OCI-LY1 (cell line): ENCODE measurements around the gene SLBP.

Experiments used
- H2AFZ ChIP-seq: fragments of 200-600 bp; sonication (generic), shearing (Covaris generic); 2 replicates; pipeline ENCODE4 v1.6.0; 2014; ENCODE audit warnings: antibody characterized with exemption, mild to moderate bottlenecking, low read length
- H3F3A ChIP-seq: fragments of 200-600 bp; sonication (generic), shearing (Covaris generic); 2 replicates; pipeline ENCODE4 v1.6.0; 2014; ENCODE audit warnings: mild to moderate bottlenecking, antibody characterized with exemption, low read length, moderate library complexity; ENCODE audit not compliant: insufficient read depth
- H3K27ac ChIP-seq: fragments of 200-600 bp; sonication (generic); 2 replicates; pipeline ENCODE4 v1.5.1; 2014; ENCODE audit warnings: low read length, mixed run types, mild to moderate bottlenecking, low read depth; ENCODE audit not compliant: poor library complexity, severe bottlenecking
- H3K27me3 ChIP-seq: fragments of 200-600 bp; sonication (generic); 2 replicates; pipeline ENCODE4 v1.6.0; 2014; ENCODE audit warnings: antibody characterized with exemption, mild to moderate bottlenecking, low read length, moderate library complexity; ENCODE audit not compliant: insufficient read depth
- H3K36me3 ChIP-seq: fragments of 200-600 bp; sonication (generic); 2 replicates; pipeline ENCODE4 v1.6.1; 2014; ENCODE audit warnings: mild to moderate bottlenecking, antibody characterized with exemption, low read length, moderate library complexity, mixed read lengths; ENCODE audit not compliant: insufficient read depth
- H3K4me1 ChIP-seq: fragments of 200-600 bp; sonication (generic); 2 replicates; pipeline ENCODE4 v1.5.1; 2014; ENCODE audit warnings: mild to moderate bottlenecking, low read length, moderate library complexity; ENCODE audit not compliant: insufficient read depth, severe bottlenecking
- H3K4me2 ChIP-seq: fragments of 200-600 bp; sonication (generic), shearing (Covaris generic); 2 replicates; pipeline ENCODE4 v1.6.1; 2014; ENCODE audit warnings: low read length
- H3K4me3 ChIP-seq: fragments of 200-600 bp; sonication (generic); 2 replicates; pipeline ENCODE4 v1.5.1; 2014; ENCODE audit warnings: low read length, low read depth, mild to moderate bottlenecking, mixed read lengths; ENCODE audit not compliant: poor library complexity, severe bottlenecking
- H3K79me2 ChIP-seq: fragments of 200-600 bp; shearing (Covaris generic); 2 replicates; pipeline ENCODE4 v1.6.1; 2016; ENCODE audit warnings: mixed run types, low read length, mixed read lengths; ENCODE audit not compliant: insufficient read depth
- H3K9ac ChIP-seq: fragments of 200-600 bp; sonication (generic), shearing (Covaris generic); 2 replicates; pipeline ENCODE4 v1.6.1; 2014; ENCODE audit warnings: mild to moderate bottlenecking, low read length, mixed read lengths
- H3K9me2 ChIP-seq: fragments of 200-600 bp; sonication (generic), shearing (Covaris generic); 2 replicates; pipeline ENCODE4 v1.6.1; 2014; ENCODE audit warnings: low read depth, mild to moderate bottlenecking, low read length, mixed read lengths
- H3K9me3 ChIP-seq: fragments of 200-600 bp; shearing (Covaris generic); 2 replicates; pipeline ENCODE4 v1.6.1; 2014; ENCODE audit warnings: low read length, mixed read lengths
- H4K20me1 ChIP-seq: fragments of 200-600 bp; sonication (generic), shearing (Covaris generic); 2 replicates; pipeline ENCODE4 v1.6.0; 2016; ENCODE audit warnings: mild to moderate bottlenecking, low read length; ENCODE audit not compliant: insufficient read depth
- CTCF ChIP-seq: fragments of 200-600 bp; sonication (generic), shearing (Covaris generic); IDR thresholded peaks from 2 replicates; pipeline ENCODE4 v1.5.1; 2017; ENCODE audit warnings: mild to moderate bottlenecking, antibody characterized with exemption, low read length, moderate library complexity, mixed read lengths
- EZH2 ChIP-seq: fragments of 200-600 bp; sonication (generic), shearing (Covaris generic); IDR thresholded peaks from 2 replicates; pipeline ENCODE4 v1.8.0; 2017; ENCODE audit warnings: borderline replicate concordance, mixed run types, mild to moderate bottlenecking, antibody characterized with exemption, low read length, moderate library complexity, mixed read lengths

The SLBP gene

GRCh38 chr4:1648962-1649361 is 63.2 kb downstream of the SLBP start:
- no peaks in the 10 kb centered on the region for H3K79me2 ChIP-seq
- no peaks in the 10 kb centered on the region for H3K9me3 ChIP-seq
- no peaks in the 10 kb centered on the region for H3K36me3 ChIP-seq
- H3K4me3 ChIP-seq: no peak overlapping the region
- H3K9me2 ChIP-seq: no peaks in the 10 kb centered on the region
- H3F3A ChIP-seq: no peaks in the 10 kb centered on the region
- H3K27me3 ChIP-seq: no peaks in the 10 kb centered on the region
- H2AFZ ChIP-seq: no peak overlapping the region
- no peak overlapping the region for H3K4me2 ChIP-seq
- no peak overlapping the region for H3K9ac ChIP-seq
- no peaks in the 10 kb centered on the region for H3K4me1 ChIP-seq
- H4K20me1 ChIP-seq: no peaks in the 10 kb centered on the region
- TF ChIP-seq CTCF (no peak), EZH2 (no peak)
- no peak overlapping the region for H3K27ac ChIP-seq

- H3K9ac ChIP-seq: no peak overlapping the region
- no peaks in the 10 kb centered on the region for H4K20me1 ChIP-seq
- H3K36me3 ChIP-seq: no peaks in the 10 kb centered on the region
- H3F3A ChIP-seq: no peaks in the 10 kb centered on the region
- no peaks in the 10 kb centered on the region for H3K27me3 ChIP-seq
- TF ChIP-seq CTCF (no peak), EZH2 (no peak)
- H3K4me1 ChIP-seq: no peaks in the 10 kb centered on the region
- H2AFZ ChIP-seq: no peak overlapping the region
- no peak overlapping the region for H3K27ac ChIP-seq
- H3K4me3 ChIP-seq: no peak overlapping the region
- no peak overlapping the region for H3K4me2 ChIP-seq
- H3K9me3 ChIP-seq: no peaks in the 10 kb centered on the region
- H3K9me2 ChIP-seq: no peaks in the 10 kb centered on the region
- no peaks in the 10 kb centered on the region for H3K79me2 ChIP-seq
Measured at GRCh38 chr4:1647432-1647831, 64.7 kb downstream of the SLBP start.

GRCh38 chr4:1646690-1647089 is 65.4 kb downstream of the SLBP start:
- no peaks in the 10 kb centered on the region for H4K20me1 ChIP-seq

More at GRCh38 chr4:1646690-1647089, 65.4 kb downstream of the SLBP start:
- Histone ChIP-seq H2AFZ (no peak overlapping the region), H3K4me2 (no peak overlapping the region), H3F3A (no peaks in the 10 kb centered on the region), H3K9ac (no peak overlapping the region), H3K36me3 (no peaks in the 10 kb centered on the region), H3K27me3 (no peaks in the 10 kb centered on the region), H3K27ac (no peak overlapping the region), H3K79me2 (no peaks in the 10 kb centered on the region), H3K9me2 (no peaks in the 10 kb centered on the region), H3K9me3 (no peaks in the 10 kb centered on the region), H3K4me1 (no peaks in the 10 kb centered on the region), H3K4me3 (no peak overlapping the region)
- no peak for TF ChIP-seq EZH2
- TF ChIP-seq CTCF: no peak
